Fibroblast of villous mesenchyme (primary cell): ENCODE measurements around the gene SIK2. TPM values are rescaled to one million over a fixed set of nuclear protein-coding genes. Genes with fewer than 3 reads are reported as not detected.

Source experiments
- DNase-seq: peaks from one replicate; pipeline ENCODE4 v3.0.0-alpha.2; 2010; ENCODE audit warnings: low read depth
- H3K4me3 ChIP-seq: 2 replicates; pipeline ENCODE4 v1.5.1; 2011; ENCODE audit warnings: low read depth, mild to moderate bottlenecking, low read length
- CTCF ChIP-seq: IDR thresholded peaks from 2 replicates; pipeline ENCODE4 v1.5.1; 2012; ENCODE audit warnings: low read depth, mild to moderate bottlenecking, low read length; ENCODE audit not compliant: insufficient read depth
- total RNA-seq: library from RNA; depleted of rRNA; stranded (reverse); fragments of >200 nt; gene quantifications from 2 replicates; pipeline ENCODE4 v1.2.3, GENCODE V29; 2012

Gene SIK2
- total RNA-seq, 1 donor, result 16.0 TPM

DNA sequence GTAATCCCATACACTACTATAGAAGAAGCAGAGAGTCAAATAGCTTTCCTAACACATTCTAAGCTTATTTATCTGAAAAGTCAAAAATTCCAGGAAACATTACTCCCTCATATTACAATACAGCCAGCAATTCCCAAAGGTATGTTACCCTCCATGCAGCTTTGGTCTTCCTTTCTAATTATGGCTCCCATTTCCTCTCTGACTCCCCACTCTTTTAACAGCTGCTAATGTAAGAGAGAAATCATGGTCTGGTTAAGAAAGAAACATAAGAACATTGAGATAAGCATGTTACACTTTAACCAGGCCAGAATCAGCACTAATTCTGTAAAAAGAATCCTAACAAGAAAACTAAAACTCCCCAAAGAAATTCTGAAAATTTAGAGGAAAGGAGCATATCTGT is 157.1 kb downstream of the SIK2 start:
- DNase-seq, result no peak
- H3K4me3 ChIP-seq, result no peak overlapping the region
- TF ChIP-seq CTCF, result no peak

- no peak for DNase-seq
- H3K4me3 ChIP-seq, result no peak overlapping the region
- no peak for TF ChIP-seq CTCF
Measured at GRCh38 chr11:111759778-111760407, 157.6 kb downstream of the SIK2 start.

DNA sequence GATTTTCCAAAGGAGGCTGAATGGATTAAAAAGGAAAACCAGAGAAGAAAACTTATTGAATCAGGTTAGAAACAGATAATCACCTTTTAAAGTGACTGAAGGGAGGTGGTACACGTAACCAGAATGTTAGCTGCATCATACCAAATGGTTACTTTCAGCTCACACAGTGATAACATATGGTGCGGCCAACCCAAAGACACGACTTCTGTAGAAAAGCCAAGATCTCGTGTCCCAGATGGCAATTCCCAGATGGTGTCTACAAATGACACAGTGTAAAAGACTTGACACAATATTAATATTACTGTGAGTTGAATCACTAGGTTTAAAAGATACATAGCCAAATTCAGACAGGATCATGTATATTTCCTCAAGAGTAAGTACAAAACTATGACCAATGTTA is 158.8 kb downstream of the SIK2 start:
- no peak overlapping the region for H3K4me3 ChIP-seq
- no peak for TF ChIP-seq CTCF
- no peak for DNase-seq

DNA sequence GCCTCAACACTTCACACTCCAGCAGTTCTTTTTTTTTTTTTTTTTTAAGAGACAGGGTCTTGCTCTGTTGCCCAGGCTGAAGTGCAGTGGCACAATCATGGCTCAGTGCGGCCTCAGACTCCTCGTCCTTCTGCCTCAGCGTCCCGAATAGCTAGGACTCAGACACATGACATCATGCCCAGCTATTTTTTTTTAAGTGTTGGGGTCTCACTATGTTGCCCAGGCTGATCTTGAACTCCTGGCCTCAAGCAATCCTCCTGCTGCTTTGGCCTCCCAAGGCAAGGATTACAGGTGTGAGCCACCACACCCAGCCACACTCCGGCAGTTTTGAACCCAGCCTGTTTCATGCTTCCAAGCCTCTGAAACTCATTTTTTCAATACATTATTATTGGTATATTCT is 160.3 kb downstream of the SIK2 start:
- DNase-seq, result no peak
- no peak for TF ChIP-seq CTCF
- no peak overlapping the region for H3K4me3 ChIP-seq

- no peak for TF ChIP-seq CTCF
- peak; percentile 16 for DNase-seq
- H3K4me3 ChIP-seq, result peak overlapping the region; percentile 9
Measured at GRCh38 chr11:111762981-111763643, 160.9 kb downstream of the SIK2 start.

DNA sequence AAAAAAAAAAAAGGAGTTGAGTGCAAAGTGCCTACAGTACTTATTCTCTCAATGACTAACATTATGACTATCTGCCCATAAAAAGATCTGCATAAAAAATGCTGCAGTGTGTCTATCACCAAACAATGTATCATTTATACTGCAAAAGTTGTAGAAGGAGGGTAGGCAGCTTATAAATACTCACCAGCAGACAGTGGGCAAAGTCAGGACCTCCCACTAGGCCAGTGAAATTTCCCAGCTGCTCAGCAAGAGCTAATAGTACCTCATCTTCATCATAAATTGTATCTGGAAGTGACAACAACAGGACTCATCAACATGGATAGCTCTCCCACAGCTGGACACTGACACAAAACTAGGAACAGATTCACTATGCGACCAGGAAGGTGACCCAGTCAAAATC is 162.4 kb downstream of the SIK2 start:
- TF ChIP-seq CTCF, result no peak
- H3K4me3 ChIP-seq, result peak overlapping the region; percentile 96
- peak; percentile 31 for DNase-seq

DNA sequence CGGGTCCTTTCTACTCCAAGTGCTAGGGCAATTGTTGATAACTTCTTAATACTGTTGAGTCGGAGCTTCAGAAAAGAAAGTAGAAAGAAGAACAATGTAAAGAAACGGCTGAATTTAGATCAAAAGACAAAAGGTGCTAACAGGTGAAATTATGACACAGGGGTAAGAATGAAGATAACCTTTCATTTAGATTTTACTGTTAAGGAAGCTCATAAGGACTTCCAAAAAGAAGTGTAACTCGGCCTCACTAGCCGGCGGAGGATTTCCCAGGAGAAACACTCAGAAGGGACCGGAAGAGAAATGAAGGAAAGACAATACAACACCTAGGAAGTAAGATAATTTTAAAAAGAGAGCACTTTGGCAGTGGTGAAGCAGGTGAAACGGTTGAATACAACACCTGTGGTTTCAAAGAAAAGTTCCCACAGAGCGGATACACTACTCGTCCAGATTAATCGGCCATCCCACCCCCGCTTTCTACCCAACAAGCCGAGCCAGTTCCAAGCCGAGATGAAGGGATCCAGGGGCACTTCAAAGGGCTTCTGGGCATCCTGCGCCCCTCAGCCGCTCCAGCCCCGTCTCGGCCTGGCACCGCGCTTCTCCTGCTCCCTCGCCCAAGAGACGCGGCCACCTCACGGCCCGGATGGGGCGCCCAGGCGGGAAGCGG is 163.2 kb downstream of the SIK2 start:
- no peak for TF ChIP-seq CTCF
- peak; percentile 10 for DNase-seq
- H3K4me3 ChIP-seq, result peak overlapping the region; percentile 96
